ENCODE results near the gene RAB30.

DNA sequence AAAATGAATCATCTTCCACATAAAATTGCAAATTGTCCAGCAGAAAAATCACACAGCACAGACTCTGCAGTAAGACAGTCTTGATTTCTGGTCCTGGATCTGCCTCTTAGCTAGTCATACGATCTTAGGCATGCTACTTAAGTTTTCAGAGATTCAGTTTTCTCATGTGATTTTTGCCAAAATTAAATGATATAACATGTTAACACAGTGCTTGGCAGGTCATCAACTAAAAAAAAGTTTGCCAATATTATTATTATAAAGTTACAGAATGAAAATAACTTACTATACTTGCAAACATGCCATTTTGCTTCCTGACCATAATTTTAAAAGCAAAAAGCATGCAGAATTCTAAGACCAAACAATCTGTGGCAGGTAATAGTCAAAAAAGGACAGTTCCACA is 15.1 kb downstream of the RAB30 start:
- TF ChIP-seq, protein P1, sequence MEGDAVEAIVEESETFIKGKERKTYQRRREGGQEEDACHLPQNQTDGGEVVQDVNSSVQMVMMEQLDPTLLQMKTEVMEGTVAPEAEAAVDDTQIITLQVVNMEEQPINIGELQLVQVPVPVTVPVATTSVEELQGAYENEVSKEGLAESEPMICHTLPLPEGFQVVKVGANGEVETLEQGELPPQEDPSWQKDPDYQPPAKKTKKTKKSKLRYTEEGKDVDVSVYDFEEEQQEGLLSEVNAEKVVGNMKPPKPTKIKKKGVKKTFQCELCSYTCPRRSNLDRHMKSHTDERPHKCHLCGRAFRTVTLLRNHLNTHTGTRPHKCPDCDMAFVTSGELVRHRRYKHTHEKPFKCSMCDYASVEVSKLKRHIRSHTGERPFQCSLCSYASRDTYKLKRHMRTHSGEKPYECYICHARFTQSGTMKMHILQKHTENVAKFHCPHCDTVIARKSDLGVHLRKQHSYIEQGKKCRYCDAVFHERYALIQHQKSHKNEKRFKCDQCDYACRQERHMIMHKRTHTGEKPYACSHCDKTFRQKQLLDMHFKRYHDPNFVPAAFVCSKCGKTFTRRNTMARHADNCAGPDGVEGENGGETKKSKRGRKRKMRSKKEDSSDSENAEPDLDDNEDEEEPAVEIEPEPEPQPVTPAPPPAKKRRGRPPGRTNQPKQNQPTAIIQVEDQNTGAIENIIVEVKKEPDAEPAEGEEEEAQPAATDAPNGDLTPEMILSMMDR (IDR thresholded peaks at IDR 0.05) = no peak
- no peak for TF ChIP-seq POLR2A (IDR thresholded peaks at IDR 0.05)
